OCI-LY7 (cell line): ENCODE results near the gene MCM5. TPM values are rescaled to one million over a fixed set of nuclear protein-coding genes. Genes with fewer than 3 reads are reported as not detected.

Experiments used
- Bru-seq: library from RNA; stranded (reverse); fragments of 400-500 nt; gene quantifications from one replicate; lab custom pipeline; 2021; lab: Mats Ljungman, UMichigan
- BruChase-seq, 2 experiments: library from RNA; stranded (reverse); fragments of 400-500 nt; gene quantifications; one replicate each; lab custom pipeline; 2021; lab: Mats Ljungman, UMichigan
- BruUV-seq: library from RNA; stranded (reverse); fragments of 400-500 nt; replicated peaks from 2 replicates; lab custom pipeline; 2021; lab: Mats Ljungman, UMichigan
- CTCF ChIA-PET: fragments of 300-600 bp; sonication (Branson Sonifier 250); formaldehyde crosslinking; loops from one replicate; lab custom pipeline; 2022; ENCODE audit warnings: antibody characterized with exemption; ENCODE audit not compliant: unreplicated experiment; lab: Charles Lee
- POLR2A ChIA-PET: fragments of 300-600 bp; sonication (Branson Sonifier 250); formaldehyde crosslinking; loops from one replicate; lab custom pipeline; 2022; ENCODE audit warnings: antibody characterized with exemption; lab: Charles Lee
- DNase-seq: peaks from one replicate; pipeline ENCODE4 v3.0.0-alpha.2; 2015; ENCODE audit warnings: low spot score
- H2AFZ ChIP-seq: fragments of 200-600 bp; sonication (generic), shearing (Covaris generic); 2 replicates; pipeline ENCODE4 v1.6.1; 2014; ENCODE audit warnings: mild to moderate bottlenecking, antibody characterized with exemption, low read length, moderate library complexity
- H3K27ac ChIP-seq: fragments of 200-600 bp; sonication (generic); 2 replicates; pipeline ENCODE4 v1.5.1; 2014; ENCODE audit warnings: mixed run types, low read depth, mild to moderate bottlenecking, moderate library complexity, low read length, inconsistent platforms; ENCODE audit not compliant: poor library complexity, severe bottlenecking
- H3K36me3 ChIP-seq: fragments of 200-600 bp; sonication (generic); 2 replicates; pipeline ENCODE4 v1.6.1; 2014; ENCODE audit warnings: mild to moderate bottlenecking, antibody characterized with exemption, low read length, moderate library complexity, mixed read lengths; ENCODE audit not compliant: insufficient read depth
- H3K4me1 ChIP-seq: fragments of 200-600 bp; sonication (generic); 2 replicates; pipeline ENCODE4 v1.5.1; 2014; ENCODE audit warnings: mild to moderate bottlenecking, low read length; ENCODE audit not compliant: insufficient read depth, poor library complexity, severe bottlenecking
- H3K4me2 ChIP-seq: fragments of 200-600 bp; sonication (generic); 2 replicates; pipeline ENCODE4 v1.6.1; 2014; ENCODE audit warnings: mild to moderate bottlenecking, low read length
- H3K4me3 ChIP-seq: fragments of 200-600 bp; sonication (generic); 2 replicates; pipeline ENCODE4 v1.5.1; 2014; ENCODE audit warnings: mild to moderate bottlenecking, low read depth, low read length; ENCODE audit not compliant: poor library complexity, severe bottlenecking
- H3K79me2 ChIP-seq: fragments of 200-600 bp; sonication (generic); 2 replicates; pipeline ENCODE4 v1.6.1; 2016; ENCODE audit warnings: low read depth, mild to moderate bottlenecking, low read length, moderate library complexity, mixed read lengths; ENCODE audit not compliant: insufficient read depth
- H3K9me2 ChIP-seq: fragments of 200-600 bp; sonication (generic); 2 replicates; pipeline ENCODE4 v1.6.1; 2016; ENCODE audit warnings: mild to moderate bottlenecking, low read length, mixed read lengths; ENCODE audit not compliant: insufficient read depth
- H3K9me3 ChIP-seq: fragments of 200-600 bp; sonication (generic); 2 replicates; pipeline ENCODE4 v1.6.1; 2014; ENCODE audit warnings: mild to moderate bottlenecking, mixed run types, low read length, mixed read lengths
- H4K20me1 ChIP-seq: fragments of 200-600 bp; sonication (generic); 2 replicates; pipeline ENCODE4 v1.6.1; 2014; ENCODE audit warnings: mild to moderate bottlenecking, antibody characterized with exemption, low read length, moderate library complexity, mixed read lengths; ENCODE audit not compliant: insufficient read depth
- EZH2phosphoT487 ChIP-seq: fragments of 200-600 bp; sonication (generic); IDR thresholded peaks from 2 replicates; pipeline ENCODE4 v1.6.1; 2018; ENCODE audit warnings: low read depth, borderline replicate concordance, mild to moderate bottlenecking, mixed run types, antibody characterized with exemption, low read length, moderate library complexity, mixed read lengths
- intact Hi-C: fragments of 100-400 bp; cut with micrococcal nuclease; formaldehyde crosslinking; loops from one replicate; pipeline ENCODE4 v1.10.0; 2022; ENCODE audit not compliant: unreplicated experiment
- long read RNA-seq: library from polyadenylated mRNA; stranded (forward); transcript quantifications from one replicate; pipeline ENCODE4 v2.0.0, GENCODE V29; 2022
- total RNA-seq, 2 experiments: library from RNA; depleted of rRNA in 1 of 2; stranded (reverse); fragments of >200 nt in 1 of 2; shearing (Covaris generic) in 1 of 2; gene quantifications; 2 replicates each; pipeline ENCODE4 v1.2.3, GENCODE V29; 2014 to 2022
- TF ChIP-seq, protein P1 (sequence below): fragments of 200-600 bp; sonication (generic); conservative IDR thresholded peaks from 2 replicates; pipeline ENCODE4 v1.5.1; 2014; ENCODE audit warnings: mild to moderate bottlenecking, antibody characterized with exemption, low read length, moderate library complexity, mixed read lengths

Gene MCM5
- total RNA-seq (2014; rRNA removed; shearing (Covaris generic)), result 178 and 242 TPM in 2 replicates
- total RNA-seq (2022), result 360 TPM in 2 replicates
- percentile 92 among the genes with signal in this experiment for Bru-seq, nascent RNA
- percentile 95 among the genes with signal in this experiment for BruChase-seq, experiment 1, labeled RNA remaining after a 6-hour chase
- BruChase-seq, experiment 2, labeled RNA remaining after a 2-hour chase, result percentile 91 among the genes with signal in this experiment
- long read RNA-seq, transcript MCM5-201 (17 exons, 3,534 nt), result major isoform, 807 of 982 reads
- long read RNA-seq, partial matches to known transcripts, result 110 of 982 reads
- long read RNA-seq, other reads (novel, unspliced or antisense), result 65 of 982 reads

- POLR2A ChIA-PET, result interaction anchor here (3.1 kb wide), 1 partner anchor 9 kb away, joined by 13 read pairs; no protein-coding TSS in a partner anchor
- H3K27ac ChIP-seq, result peak within 1 kb of the TSS; percentile 86
- no peaks in the 10 kb centered on the region for H3K9me2 ChIP-seq
- peaks cover 66% of the 10 kb centered on the region for H3K4me1 ChIP-seq
- peak within 1 kb of the TSS; percentile 97 for H3K4me2 ChIP-seq
- H3K79me2 ChIP-seq, result peaks cover 45% of the 10 kb centered on the region
- no TSS peak for BruUV-seq
- no peaks in the 10 kb centered on the region; the same call in 1 of the 2 replicates for H3K9me3 ChIP-seq
- H4K20me1 ChIP-seq, result peaks cover 6% of the 10 kb centered on the region; the same call in 1 of the 2 replicates
- H2AFZ ChIP-seq, result peak within 1 kb of the TSS; percentile 18; the same call in 1 of the 2 replicates
- DNase-seq, result peak; percentile 99
- intact Hi-C loops, result loop anchor here (1.0 kb wide), 1 partner anchor 48 kb away; no protein-coding TSS in a partner anchor
- CTCF ChIA-PET, result no interaction called here
- H3K36me3 ChIP-seq, result peaks cover 46% of the 10 kb centered on the region
- H3K4me3 ChIP-seq, result peak within 1 kb of the TSS; percentile 79
- no peak for TF ChIP-seq EZH2phosphoT487
- TF ChIP-seq, protein P1, sequence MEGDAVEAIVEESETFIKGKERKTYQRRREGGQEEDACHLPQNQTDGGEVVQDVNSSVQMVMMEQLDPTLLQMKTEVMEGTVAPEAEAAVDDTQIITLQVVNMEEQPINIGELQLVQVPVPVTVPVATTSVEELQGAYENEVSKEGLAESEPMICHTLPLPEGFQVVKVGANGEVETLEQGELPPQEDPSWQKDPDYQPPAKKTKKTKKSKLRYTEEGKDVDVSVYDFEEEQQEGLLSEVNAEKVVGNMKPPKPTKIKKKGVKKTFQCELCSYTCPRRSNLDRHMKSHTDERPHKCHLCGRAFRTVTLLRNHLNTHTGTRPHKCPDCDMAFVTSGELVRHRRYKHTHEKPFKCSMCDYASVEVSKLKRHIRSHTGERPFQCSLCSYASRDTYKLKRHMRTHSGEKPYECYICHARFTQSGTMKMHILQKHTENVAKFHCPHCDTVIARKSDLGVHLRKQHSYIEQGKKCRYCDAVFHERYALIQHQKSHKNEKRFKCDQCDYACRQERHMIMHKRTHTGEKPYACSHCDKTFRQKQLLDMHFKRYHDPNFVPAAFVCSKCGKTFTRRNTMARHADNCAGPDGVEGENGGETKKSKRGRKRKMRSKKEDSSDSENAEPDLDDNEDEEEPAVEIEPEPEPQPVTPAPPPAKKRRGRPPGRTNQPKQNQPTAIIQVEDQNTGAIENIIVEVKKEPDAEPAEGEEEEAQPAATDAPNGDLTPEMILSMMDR, result no peak
Measured at GRCh38 chr22:35399678-35400500, at the start of gene MCM5. Gene MCM5, plus strand, starts transcription at chr22:35400140. Its CDS starts 299 bp downstream, at chr22:35400439.

DNA sequence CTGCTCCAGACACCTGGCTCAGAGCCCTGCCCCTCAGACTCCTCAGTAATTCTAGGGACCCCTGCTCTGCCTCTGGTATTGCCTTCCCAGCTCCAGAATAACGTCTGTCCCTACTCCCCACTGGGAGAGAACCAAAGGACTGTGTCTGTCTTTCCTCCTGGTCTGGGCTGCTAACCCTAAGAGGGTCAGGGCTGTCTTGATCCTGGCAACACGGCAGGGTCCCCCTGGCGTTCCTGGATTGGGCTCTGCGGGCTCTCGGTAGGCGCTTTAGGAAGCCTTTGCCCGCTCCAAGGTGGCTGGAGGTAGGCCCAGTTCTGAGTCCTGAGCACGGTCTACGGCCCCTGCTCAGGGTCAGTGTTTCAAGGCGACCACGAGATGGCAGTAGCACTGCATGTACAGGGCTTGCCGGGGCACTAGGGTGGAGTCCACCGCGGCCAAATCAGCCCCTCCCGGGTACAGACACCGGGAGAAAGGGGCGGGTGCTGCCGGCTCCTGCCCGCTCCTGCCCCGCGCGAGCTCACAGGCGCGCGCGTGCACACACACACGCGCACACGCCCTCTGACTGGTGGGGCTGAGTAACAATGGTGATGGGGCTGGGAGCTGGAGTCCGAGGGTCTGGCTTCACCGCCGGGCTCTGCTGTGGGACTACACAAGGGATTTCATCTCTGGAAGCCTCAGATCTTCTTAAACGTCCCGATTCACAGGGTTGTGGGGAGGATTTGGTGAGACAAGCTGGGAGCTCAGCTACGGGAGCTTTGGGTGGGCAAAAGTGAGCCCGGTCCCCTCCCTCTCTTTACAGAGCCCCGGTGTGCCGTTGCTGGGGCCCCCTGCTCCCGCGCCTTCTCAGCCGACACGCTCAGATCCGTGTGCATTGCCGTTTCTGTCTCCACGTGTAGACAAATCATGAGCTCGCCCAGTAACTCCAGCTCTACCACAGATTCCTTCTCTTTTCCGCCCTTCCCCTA is 49.1 kb upstream of the MCM5 start:
- POLR2A ChIA-PET, result interaction anchor here (0.7 to 2.5 kb wide), 5 partner anchors 11 to 145 kb away, joined by 3 to 10 read pairs (median 5); no protein-coding TSS in a partner anchor
- no peaks in the 10 kb centered on the region for H3K79me2 ChIP-seq
- TSS peak; percentile 76 for BruUV-seq

More for the DNA sequence above, 49.1 kb upstream of the MCM5 start:
- Histone ChIP-seq H4K20me1 (no peaks in the 10 kb centered on the region), H3K9me2 (no peaks in the 10 kb centered on the region), H3K4me3 (peak overlapping the region; percentile 64), H3K4me2 (peak overlapping the region; percentile 88), H3K27ac (peak overlapping the region; percentile 95), H3K9me3 (no peaks in the 10 kb centered on the region), H2AFZ (peak overlapping the region; percentile 70; the same call in 1 of the 2 replicates), H3K36me3 (no peaks in the 10 kb centered on the region), H3K4me1 (peaks cover 64% of the 10 kb centered on the region)
- CTCF ChIA-PET, result interaction anchor here (0.8 to 1.3 kb wide), 6 partner anchors 12 to 233 kb away, joined by 3 to 4 read pairs (median 4); no protein-coding TSS in a partner anchor
- DNase-seq, result peak; percentile 93
- TF ChIP-seq, protein P1, result peak; percentile 80
- TF ChIP-seq EZH2phosphoT487, result no peak
- intact Hi-C loops, result loop anchor here (1.0 to 10.0 kb wide), 7 partner anchors 42 to 773 kb away; no protein-coding TSS in a partner anchor
